K562 (cell line): ENCODE data around the gene EPHX1. TPM values are rescaled to one million over a fixed set of nuclear protein-coding genes. Genes with fewer than 3 reads are reported as not detected.

Source experiments
- ATAC-seq: fragments of 200-7000 bp; cut with Tn5 transposase; 3 replicates; pipeline ENCODE4 v1.9.1; 2020; ENCODE audit warnings: moderate library complexity
- BruUV-seq: library from RNA; stranded (reverse); fragments of 400-500 nt; replicated peaks from 2 replicates; lab custom pipeline; 2021; lab: Mats Ljungman, UMichigan
- CTCF ChIA-PET: fragments of 300-600 bp; formaldehyde crosslinking; extraction: SDS; loops from one replicate; lab custom pipeline; 2021; ENCODE audit warnings: low intra/inter-chr PET ratio; lab: Yijun Ruan, JAX
- POLR2A ChIA-PET: fragments of 300-600, 350-650 bp; sonication (Branson Sonifier 250); formaldehyde crosslinking; extraction: SDS; loops from one replicate; lab custom pipeline; 2021; ENCODE audit warnings: antibody characterized with exemption, inconsistent platforms; lab: Yijun Ruan, JAX
- DNase-seq, 4 experiments: peaks; one replicate each; pipeline versions ENCODE4 v3.0.0 to v3.0.0-alpha.2; 2011 to 2018; ENCODE audit warnings: low spot score in 3 of 4, mixed read lengths in 3 of 4; ENCODE audit errors: extremely low read depth in 1 of 4
- FAIRE-seq: peaks from 2 replicates; lab custom pipeline; 2011; peaks lifted over from hg19 to GRCh38; lab: Jason Lieb, UNC
- H2AFZ ChIP-seq: 2 replicates; pipeline ENCODE4 v1.6.0; 2011; ENCODE audit warnings: low read depth, low read length, control low read depth, inconsistent platforms
- H3K27ac ChIP-seq: fragments of 200-600 bp; 3 replicates; pipeline ENCODE4 v1.8.0; 2011; ENCODE audit warnings: low read depth, mild to moderate bottlenecking, control low read depth, inconsistent platforms, low read length, moderate library complexity, mixed read lengths; ENCODE audit errors: extremely low read depth
- H3K27me3 ChIP-seq, 2 experiments: fragments of 300-600 bp in 1 of 2; 2 replicates in 1 of 2; 3 replicates in 1 of 2; pipeline versions ENCODE4 v1.6.0 to v1.8.0; 2011; ENCODE audit warnings: inconsistent platforms in 2 of 2, low read length in 2 of 2, mild to moderate bottlenecking in 1 of 2, mixed read lengths in 1 of 2, moderate library complexity in 1 of 2; ENCODE audit not compliant: control insufficient read depth in 2 of 2, insufficient read depth in 2 of 2
- H3K36me3 ChIP-seq: fragments of 300-600 bp; 3 replicates; pipeline ENCODE4 v1.8.0; 2011; ENCODE audit warnings: mild to moderate bottlenecking, low read length, inconsistent platforms; ENCODE audit not compliant: control insufficient read depth, insufficient read depth
- H3K4me1 ChIP-seq, 2 experiments: fragments of 200-600 bp in 1 of 2; replicated peaks in 1 of 2; 2 replicates in 1 of 2; 3 replicates in 1 of 2; pipeline versions ENCODE4 v1.5.1 to v1.8.0; 2011; ENCODE audit warnings: inconsistent platforms in 2 of 2, low read length in 2 of 2, mild to moderate bottlenecking in 1 of 2, mixed read lengths in 1 of 2, moderate library complexity in 1 of 2; ENCODE audit not compliant: control insufficient read depth in 2 of 2, insufficient read depth in 2 of 2
- H3K4me2 ChIP-seq: 2 replicates; pipeline ENCODE4 v1.6.1; 2011; ENCODE audit warnings: low read length, control low read depth, inconsistent platforms, mixed read lengths; ENCODE audit not compliant: insufficient read depth
- H3K4me3 ChIP-seq: fragments of 200-600 bp; sonication (generic), shearing (Covaris generic); 2 replicates; pipeline ENCODE4 v1.5.1; 2016; ENCODE audit warnings: control low read depth, inconsistent platforms
- H3K79me2 ChIP-seq: fragments of 200-600 bp; 3 replicates; pipeline ENCODE4 v1.8.0; 2011; ENCODE audit warnings: low read length, inconsistent platforms; ENCODE audit not compliant: control insufficient read depth, insufficient read depth
- H3K9ac ChIP-seq, 2 experiments: 2 replicates each; pipeline versions ENCODE4 v1.6.0 to v1.6.1; 2011; ENCODE audit warnings: low read depth in 2 of 2, low read length in 2 of 2, control low read depth in 1 of 2, inconsistent platforms in 1 of 2, mild to moderate bottlenecking in 1 of 2, mixed read lengths in 1 of 2; ENCODE audit not compliant: insufficient read depth in 1 of 2
- H3K9me1 ChIP-seq: one replicate; pipeline ENCODE4 v1.6.0; 2011; ENCODE audit warnings: inconsistent platforms, mild to moderate bottlenecking, low read length, moderate library complexity; ENCODE audit not compliant: control insufficient read depth, insufficient read depth
- H3K9me3 ChIP-seq: replicated peaks from 2 replicates; pipeline ENCODE4 v1.5.1; 2011; ENCODE audit warnings: low read depth, low read length, inconsistent platforms; ENCODE audit not compliant: control insufficient read depth, insufficient read depth
- H4K20me1 ChIP-seq: replicated peaks from 2 replicates; pipeline ENCODE4 v1.6.1; 2011; ENCODE audit warnings: low read length, inconsistent platforms, mixed read lengths; ENCODE audit not compliant: control insufficient read depth, insufficient read depth
- ADNP ChIP-seq: fragments of 200-800 bp; sonication (Bioruptor generic); IDR thresholded peaks from 2 replicates; pipeline ENCODE4 v1.6.1; 2016; ENCODE audit warnings: missing genetic modification characterization, missing compliant biosample characterization
- ARID2 ChIP-seq: fragments of 450-650 bp; IDR thresholded peaks from 2 replicates; pipeline ENCODE4 v1.6.1; 2017; ENCODE audit warnings: antibody characterized with exemption, mild to moderate bottlenecking
- ARNT ChIP-seq, 2 experiments: fragments of 450-650 bp; IDR thresholded peaks; 2 replicates each; pipeline ENCODE4 v1.6.1; 2016; ENCODE audit warnings: mild to moderate bottlenecking in 1 of 2
- CBFA2T3 ChIP-seq: fragments of 450-650 bp; IDR thresholded peaks from 2 replicates; pipeline ENCODE4 v1.6.1; 2017
- CEBPB ChIP-seq: fragments of 450-650 bp; IDR thresholded peaks from 2 replicates; pipeline ENCODE4 v1.6.1; 2016; ENCODE audit warnings: missing genetic modification characterization, missing compliant biosample characterization
- MAFK ChIP-seq: IDR thresholded peaks from 2 replicates; pipeline ENCODE4 v1.6.1; 2011; ENCODE audit warnings: low read length, improper control_type of control experiment
- MCM2 ChIP-seq: fragments of 450-650 bp; IDR thresholded peaks from 2 replicates; pipeline ENCODE4 v1.6.1; 2017; ENCODE audit warnings: low read depth, mild to moderate bottlenecking
- NCOR1 ChIP-seq: fragments of 450-650 bp; IDR thresholded peaks from 2 replicates; pipeline ENCODE4 v1.6.1; 2016; ENCODE audit warnings: mild to moderate bottlenecking, moderate library complexity
- PHB ChIP-seq: fragments of 250-450 bp; sonication (Bioruptor Pico); IDR thresholded peaks from 2 replicates; pipeline ENCODE4 v1.5.0; 2021
- RBBP5 ChIP-seq: fragments of 200-600 bp; sonication (generic); IDR thresholded peaks from 2 replicates; pipeline ENCODE4 v1.6.1; 2012; ENCODE audit warnings: borderline replicate concordance, mild to moderate bottlenecking, low read length, control low read depth, inconsistent platforms; ENCODE audit not compliant: insufficient read depth, poor library complexity, severe bottlenecking
- RBM17 ChIP-seq: fragments of 200-400 bp; formaldehyde crosslinking; IDR thresholded peaks from 2 replicates; pipeline ENCODE4 v1.6.1; 2017; ENCODE audit warnings: low read depth, mild to moderate bottlenecking, low read length, borderline replicate concordance
- ZNF165 ChIP-seq: fragments of 250-450 bp; sonication (Bioruptor Pico); IDR thresholded peaks from 2 replicates; pipeline ENCODE4 v1.4.0; 2020; ENCODE audit warnings: borderline replicate concordance
- ZNF384 ChIP-seq: IDR thresholded peaks from 2 replicates; pipeline ENCODE4 v1.6.1; 2012; ENCODE audit warnings: low read depth, low read length, improper control_type of control experiment
- ZNF75A ChIP-seq: fragments of 450-650 bp; formaldehyde crosslinking; IDR thresholded peaks from 2 replicates; pipeline ENCODE4 v1.4.0; 2020; ENCODE audit warnings: mild to moderate bottlenecking
- ZZZ3 ChIP-seq: fragments of 450-650 bp; IDR thresholded peaks from 2 replicates; pipeline ENCODE4 v1.6.1; 2016; ENCODE audit warnings: antibody characterized with exemption, mild to moderate bottlenecking, moderate library complexity
- WGBS: fragments of 100-300 bp; shearing (Covaris generic); methylation state at CpG from one replicate; pipeline ENCODE4 v1.1.6; 2016; ENCODE audit warnings: low coverage, mixed read lengths; ENCODE audit not compliant: insufficient coverage; ENCODE audit errors: missing lambda C conversion rate; 5-methylcytosine and 5-hydroxymethylcytosine counted together
- in situ Hi-C: fragments of 300-500 bp; cut with MboI; formaldehyde crosslinking; loops from 4 replicates; pipeline ENCODE4 v1.15.0; 2018; ENCODE audit warnings: inconsistent platforms, mixed read lengths
- intact Hi-C: fragments of 100-400 bp; cut with micrococcal nuclease; formaldehyde crosslinking; loops from 2 replicates; pipeline ENCODE4 v1.14.2; 2022
- polyA plus RNA-seq, 8 experiments: library from polyadenylated mRNA; depleted of rRNA in 4 of 8; stranded (reverse) in 5 of 8; unstranded in 3 of 8; fragments of >200 nt; fragmentation: Nextera tagmentation in 2 of 8; fragmentation: Illumina TruSeq in 1 of 8; extraction: Ambion mirVana in 2 of 8; extraction: Trizol in 1 of 8; gene quantifications; 2 replicates each; pipeline versions ENCODE4 v1.2.1 to v1.2.3, GENCODE V29; 2011 to 2014; ENCODE audit warnings: inconsistent platforms in 1 of 8, missing spikeins in 1 of 8
- total RNA-seq, 7 experiments: library from RNA; depleted of rRNA in 6 of 7; stranded (reverse); fragments of >200 nt in 6 of 7; fragmentation: Illumina TruSeq in 2 of 7; extraction: Trizol in 2 of 7; gene quantifications; 2 replicates each; pipeline versions ENCODE4 v1.2.1 to v1.2.3, GENCODE V29; 2011 to 2021; ENCODE audit warnings: low replicate concordance in 1 of 7

The EPHX1 gene
- total and polyA plus RNA-seq, 9 of the 15 experiments (the other 6 are each of a cell fraction or from before 2014, with no cell fraction given), result 0.21 to 27.0 (median 6.7) TPM

DNA sequence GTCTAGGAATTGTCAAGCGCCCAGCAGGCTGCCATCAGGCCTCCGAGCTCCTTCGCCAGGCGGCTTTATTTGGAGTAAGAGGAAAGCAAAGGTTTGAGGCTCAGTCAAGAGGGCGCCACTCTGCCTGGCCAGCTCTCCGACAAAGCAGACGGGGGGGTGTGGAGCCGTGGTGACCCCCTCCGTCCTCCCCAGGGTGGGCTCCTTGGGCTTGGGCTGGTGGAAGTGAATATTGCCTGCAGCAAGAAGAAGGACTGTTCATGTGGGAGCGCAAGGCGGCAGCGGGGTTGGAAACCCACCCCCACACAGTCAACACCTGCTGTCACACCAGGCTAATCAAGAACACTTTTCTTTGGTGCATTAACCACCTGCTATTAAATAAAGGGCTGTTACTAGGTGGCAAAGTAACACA is 14.6 kb downstream of the EPHX1 start:
- DNase-seq (no peak), ATAC-seq (no peak), FAIRE-seq (no peak)
- H4K20me1 ChIP-seq, result no peaks in the 10 kb centered on the region; the same call in none of the 2 replicates
- intact Hi-C loops, result no loop called here
- H3K27ac ChIP-seq, result no peak overlapping the region
- no peak overlapping the region for H3K4me2 ChIP-seq
- peaks cover 24 to 40% of the 10 kb centered on the region in 2 experiments; a peak in 4 of 5 replicates for H3K4me1 ChIP-seq
- no peak overlapping the region for H2AFZ ChIP-seq
- no peaks in the 10 kb centered on the region for H3K36me3 ChIP-seq
- 75% methylated on average over 12 of the region's 12 CpGs for WGBS
- no peaks in the 10 kb centered on the region for H3K79me2 ChIP-seq
- no peak overlapping the region for H3K4me3 ChIP-seq
- H3K27me3 ChIP-seq, result no peaks in the 10 kb centered on the region
- H3K9me3 ChIP-seq, result no peaks in the 10 kb centered on the region
- in situ Hi-C loops, result no loop called here
- H3K9ac ChIP-seq, result no peak overlapping the region
- no peak for TF ChIP-seq MAFK
- no peak for TF ChIP-seq CEBPB (tag)
- TF ChIP-seq ZNF165, result no peak
- TF ChIP-seq ARID2, result no peak
- no peak for TF ChIP-seq MCM2
- TF ChIP-seq ZZZ3, result no peak
- no peak for TF ChIP-seq PHB (CRISPR knock-in tag)
- TF ChIP-seq RBBP5, result no peak
- TF ChIP-seq ZNF75A, result no peak
- no peak for TF ChIP-seq CBFA2T3
- no peak for TF ChIP-seq NCOR1
- no peak for TF ChIP-seq RBM17
- TF ChIP-seq ZNF384, result no peak
- no peak for TF ChIP-seq ADNP (tag)
- no peak for TF ChIP-seq ARNT (IDR thresholded peaks at IDR 0.05)
- POLR2A ChIA-PET, result interaction anchor here (0.6 to 2.2 kb wide), 6 partner anchors 11 to 57 kb away, joined by 3 to 8 read pairs (median 4); partner anchors contain the start of gene SRP9
- H3K9me1 ChIP-seq, result peaks cover 5% of the 10 kb centered on the region
- BruUV-seq, result no TSS peak
- CTCF ChIA-PET, result no interaction called here
